Liver (tissue), 9 donors: ENCODE results near the gene SRRM2. TPM values are rescaled to one million over a fixed set of nuclear protein-coding genes. Genes with fewer than 3 reads are reported as not detected.

ENCODE experiments used
- DNase-seq: peaks from one replicate; pipeline ENCODE4 v3.0.0-alpha.2; 2017; ENCODE audit warnings: low spot score
- H3K27ac ChIP-seq, 2 donors: one replicate each; pipeline ENCODE4 v1.7.0; 2013; ENCODE audit warnings: inconsistent platforms in 2 of 2, low read length in 2 of 2, control low read depth in 1 of 2, low read depth in 1 of 2, mild to moderate bottlenecking in 1 of 2
- H3K27me3 ChIP-seq, 4 donors: one replicate each; pipeline versions ENCODE4 v1.6.1 to v1.7.0; 2013; ENCODE audit warnings: low read length in 3 of 4, inconsistent platforms in 1 of 4, mild to moderate bottlenecking in 1 of 4, moderate library complexity in 1 of 4; ENCODE audit not compliant: control insufficient read depth in 4 of 4, insufficient read depth in 4 of 4
- H3K36me3 ChIP-seq, 4 donors: one replicate each; pipeline versions ENCODE4 v1.6.1 to v1.7.0; 2013; ENCODE audit warnings: low read length in 3 of 4, mild to moderate bottlenecking in 3 of 4, low read depth in 1 of 4, moderate library complexity in 1 of 4; ENCODE audit not compliant: control insufficient read depth in 4 of 4, insufficient read depth in 3 of 4
- H3K4me1 ChIP-seq, 4 donors: one replicate each; pipeline versions ENCODE4 v1.6.1 to v1.7.0; 2013; ENCODE audit warnings: low read length in 3 of 4, mild to moderate bottlenecking in 3 of 4, moderate library complexity in 1 of 4; ENCODE audit not compliant: control insufficient read depth in 4 of 4, insufficient read depth in 4 of 4
- H3K4me3 ChIP-seq, 3 donors: one replicate each; pipeline versions ENCODE4 v1.6.1 to v1.7.0; 2013; ENCODE audit warnings: low read length in 3 of 3, control low read depth in 1 of 3, low read depth in 1 of 3, mild to moderate bottlenecking in 1 of 3
- H3K9ac ChIP-seq, 2 donors: one replicate each; pipeline ENCODE4 v1.7.0; 2013; ENCODE audit warnings: low read length in 2 of 2, mild to moderate bottlenecking in 2 of 2, moderate library complexity in 2 of 2, control low read depth in 1 of 2, low read depth in 1 of 2
- H3K9me3 ChIP-seq, 4 donors: one replicate each; pipeline versions ENCODE4 v1.6.1 to v1.7.0; 2013; ENCODE audit warnings: low read length in 3 of 4; ENCODE audit not compliant: control insufficient read depth in 4 of 4
- CTCF ChIP-seq: fragments of 150-350 bp; IDR thresholded peaks from 2 replicates; pipeline ENCODE4 v1.5.1; 2017; ENCODE audit warnings: improper control_type of control experiment, low read depth, low read length; ENCODE audit not compliant: missing input control
- EGR1 ChIP-seq, 2 donors: IDR thresholded peaks; 2 replicates each; pipeline ENCODE4 v1.6.1; 2016 to 2018; ENCODE audit warnings: antibody characterized with exemption in 2 of 2, low read depth in 2 of 2
- FOXA2 ChIP-seq: IDR thresholded peaks from 2 replicates; pipeline ENCODE4 v1.6.1; 2016; ENCODE audit warnings: antibody characterized with exemption
- GABPA ChIP-seq, 2 donors: IDR thresholded peaks in 1 of 2; conservative IDR thresholded peaks in 1 of 2; 2 replicates each; pipeline ENCODE4 v1.6.1; 2016; ENCODE audit warnings: antibody characterized with exemption in 2 of 2, mild to moderate bottlenecking in 1 of 2, moderate library complexity in 1 of 2
- MAX ChIP-seq: IDR thresholded peaks from 2 replicates; pipeline ENCODE4 v1.6.1; 2016; ENCODE audit warnings: antibody characterized with exemption
- NR2F2 ChIP-seq: IDR thresholded peaks from 2 replicates; pipeline ENCODE4 v1.6.1; 2016; ENCODE audit warnings: antibody characterized with exemption
- RAD21 ChIP-seq, 2 donors: IDR thresholded peaks; 2 replicates each; pipeline ENCODE4 v1.6.1; 2016; ENCODE audit warnings: antibody characterized with exemption in 2 of 2, mild to moderate bottlenecking in 2 of 2
- TAF1 ChIP-seq: conservative IDR thresholded peaks from 2 replicates; pipeline ENCODE4 v1.6.1; 2016; ENCODE audit warnings: antibody characterized with exemption, mild to moderate bottlenecking
- YY1 ChIP-seq: IDR thresholded peaks from 2 replicates; pipeline ENCODE4 v1.6.1; 2016; ENCODE audit warnings: antibody characterized with exemption, mild to moderate bottlenecking
- ZBTB33 ChIP-seq: IDR thresholded peaks from 2 replicates; pipeline ENCODE4 v1.6.1; 2016; ENCODE audit warnings: antibody characterized with exemption
- WGBS: extraction: QIAGEN DNeasy Blood & Tissue Kit; methylation state at CpG from one replicate; pipeline ENCODE4 v1.1.7; 2013; 5-methylcytosine and 5-hydroxymethylcytosine counted together
- polyA plus RNA-seq, 2 donors: library from polyadenylated mRNA; stranded (reverse) in 1 of 2; unstranded in 1 of 2; fragments of 200-250 nt in 1 of 2; fragments of >200 nt in 1 of 2; fragmentation: Nextera tagmentation in 1 of 2; extraction: Ambion mirVana in 1 of 2; gene quantifications; one replicate each; pipeline versions ENCODE4 v1.2.1 to v1.2.3, GENCODE V29; 2013 to 2015
- total RNA-seq, 2 donors: library from RNA; depleted of rRNA; stranded (reverse); fragments of >200 nt; gene quantifications; one replicate each; pipeline ENCODE4 v1.2.3, GENCODE V29; 2014
- donor health status: healthy.
- donor health status: healthy.
- donor health status: healthy.
- donor health status: healthy.
- donor health status: healthy.

SRRM2 gene
- total and polyA plus RNA-seq, 4 donors: 84.8 to 199 (median 133) TPM

- Histone ChIP-seq H3K4me1 (no peaks in the 10 kb centered on the region), H3K9ac (no peak overlapping the region), H3K36me3 (no peaks in the 10 kb centered on the region), H3K4me3 (no peak overlapping the region), H3K27me3 (peaks cover 0 to 4% (median 0%) of the 10 kb centered on the region in 4 donors), H3K27ac (no peak overlapping the region), H3K9me3 (no peaks in the 10 kb centered on the region)
- DNase-seq: no peak
- WGBS: 81% methylated on average over 7 of the region's 7 CpGs
- TF ChIP-seq MAX: no peak
- TF ChIP-seq GABPA (IDR thresholded peaks at IDR 0.05 in 1 of 2, conservative IDR thresholded peaks at IDR 0.05 in 1 of 2): no peak
Observed at GRCh38 chr16:2813771-2814221, 61.4 kb downstream of the SRRM2 start.

- no peaks in the 10 kb centered on the region for H3K9me3 ChIP-seq
- no peak overlapping the region for H3K9ac ChIP-seq
- no peak overlapping the region for H3K4me3 ChIP-seq
- H3K27me3 ChIP-seq: peaks cover 0 to 4% (median 0%) of the 10 kb centered on the region in 4 donors
- TF ChIP-seq TAF1: no peak
- no peak for TF ChIP-seq MAX
- TF ChIP-seq CTCF: no peak
- H3K27ac ChIP-seq: no peak overlapping the region
- H3K4me1 ChIP-seq: no peaks in the 10 kb centered on the region
- 87% methylated on average over 20 of the region's 20 CpGs for WGBS
- no peaks in the 10 kb centered on the region for H3K36me3 ChIP-seq
- no peak for DNase-seq
Observed at GRCh38 chr16:2814551-2815298, 62.3 kb downstream of the SRRM2 start.

- no peak for DNase-seq
- peaks cover 0 to 4% (median 0%) of the 10 kb centered on the region in 4 donors for H3K27me3 ChIP-seq
- WGBS: 78% methylated on average over 10 of the region's 10 CpGs
Observed at GRCh38 chr16:2815299-2815771, 62.9 kb downstream of the SRRM2 start.

More at GRCh38 chr16:2815299-2815771, 62.9 kb downstream of the SRRM2 start:
- TF ChIP-seq FOXA2 (no peak), EGR1 (IDR thresholded peaks at IDR 0.05; ENCODE audit: low read depth in 2 of 2) (no peak), NR2F2 (no peak), RAD21 (IDR thresholded peaks at IDR 0.05) (no peak), ZBTB33 (no peak), YY1 (no peak)
- no peak overlapping the region for H3K9ac ChIP-seq
- no peaks in the 10 kb centered on the region for H3K36me3 ChIP-seq
- H3K27ac ChIP-seq: no peak overlapping the region
- no peak overlapping the region for H3K4me3 ChIP-seq
- no peaks in the 10 kb centered on the region for H3K4me1 ChIP-seq
- H3K9me3 ChIP-seq: no peaks in the 10 kb centered on the region
